Endothelial cell of umbilical vein (primary cell): ENCODE data around the gene PRMT1.

ENCODE experiments used
- CTCF ChIP-seq, 2 donors: IDR thresholded peaks; 1 replicate in 1 of 2; 2 replicates in 1 of 2; pipeline ENCODE4 v1.5.1; 2011; ENCODE audit warnings: low read length in 2 of 2, mild to moderate bottlenecking in 2 of 2, moderate library complexity in 2 of 2, control low read depth in 1 of 2, inconsistent platforms in 1 of 2, low read depth in 1 of 2; ENCODE audit not compliant: insufficient read depth in 1 of 2; ENCODE audit errors: extremely low read depth in 1 of 2
- EZH2 ChIP-seq: IDR thresholded peaks from 2 replicates; pipeline ENCODE4 v1.6.1; 2012; ENCODE audit warnings: borderline replicate concordance, low read depth, mild to moderate bottlenecking, moderate library complexity, low read length, inconsistent platforms; ENCODE audit not compliant: severe bottlenecking
- MAX ChIP-seq: IDR thresholded peaks from 2 replicates; pipeline ENCODE4 v1.6.1; 2011; ENCODE audit not compliant: insufficient read depth, insufficient read length
- POLR2A ChIP-seq: IDR thresholded peaks from 2 replicates; pipeline ENCODE4 v1.6.1; 2012; ENCODE audit warnings: low read depth, mild to moderate bottlenecking, control low read depth, low read length

- TF ChIP-seq CTCF (IDR thresholded peaks at IDR 0.05; ENCODE audit: extremely low read depth in 1 of 2, insufficient read depth in 1 of 2, low read depth in 1 of 2, low read length in 2 of 2) (no peak), EZH2 (no peak), MAX (no peak), POLR2A (no peak)
These were observed 19.5 kb upstream of the PRMT1 start for GRCh38 chr19:49657493-49658138.
